Inflammatory macrophage treated with lipopolysaccharide for 1 hour (primary cell): ENCODE measurements around the gene KREMEN1.

ENCODE experiments used
- DNase-seq, 2 donors: peaks; one replicate each; pipeline ENCODE4 v3.0.0-alpha.2; 2020 to 2022

The KREMEN1 gene

GRCh38 chr22:29195118-29195963 is 122.5 kb downstream of the KREMEN1 start:
- DNase-seq, result no peak

- no peak for DNase-seq
These were observed 123.3 kb downstream of the KREMEN1 start for GRCh38 chr22:29195964-29196666.

- DNase-seq, result no peak
These were observed 124.3 kb downstream of the KREMEN1 start for GRCh38 chr22:29197096-29197495.

- no peak for DNase-seq
These were observed 125.4 kb downstream of the KREMEN1 start for GRCh38 chr22:29198240-29198639.

GRCh38 chr22:29199702-29200400 is 127.0 kb downstream of the KREMEN1 start:
- DNase-seq, result no peak

- no peak for DNase-seq
These were observed 128.1 kb downstream of the KREMEN1 start for GRCh38 chr22:29200901-29201300.

GRCh38 chr22:29201782-29202181 is 128.9 kb downstream of the KREMEN1 start:
- no peak for DNase-seq

GRCh38 chr22:29202212-29203192 is 129.7 kb downstream of the KREMEN1 start:
- DNase-seq, result peak; percentile 9 to 11

GRCh38 chr22:29203488-29204454 is 130.9 kb downstream of the KREMEN1 start:
- no peak for DNase-seq

GRCh38 chr22:29204455-29205183 is 131.8 kb downstream of the KREMEN1 start:
- no peak for DNase-seq

- no peak for DNase-seq
These were observed 132.4 kb downstream of the KREMEN1 start for GRCh38 chr22:29205252-29205593.

GRCh38 chr22:29205594-29206371 is 132.9 kb downstream of the KREMEN1 start, which contains the start of gene EMID1:
Gene EMID1, plus strand, starts transcription at chr22:29205896. Its CDS starts 143 bp downstream, at chr22:29206039.
- DNase-seq, result no peak

GRCh38 chr22:29206372-29207242 is 133.8 kb downstream of the KREMEN1 start:
- DNase-seq, result no peak

- no peak for DNase-seq
These were observed 134.4 kb downstream of the KREMEN1 start for GRCh38 chr22:29207243-29207550.

- no peak for DNase-seq
These were observed 135.0 kb downstream of the KREMEN1 start for GRCh38 chr22:29207562-29208501.

- no peak for DNase-seq
These were observed 135.6 kb downstream of the KREMEN1 start for GRCh38 chr22:29208502-29208862.

GRCh38 chr22:29208879-29209623 is 136.2 kb downstream of the KREMEN1 start:
- DNase-seq, result no peak
